DMS53 treated with DMSO at 0.1 percent for 48 hours (cell line): ENCODE results near the gene AGRN.

Experiments used
- DNase-seq: peaks from one replicate; lab custom pipeline; 2025; ENCODE audit not compliant: unreplicated experiment; lab: John Stamatoyannopoulos, UW

Gene AGRN

DNA sequence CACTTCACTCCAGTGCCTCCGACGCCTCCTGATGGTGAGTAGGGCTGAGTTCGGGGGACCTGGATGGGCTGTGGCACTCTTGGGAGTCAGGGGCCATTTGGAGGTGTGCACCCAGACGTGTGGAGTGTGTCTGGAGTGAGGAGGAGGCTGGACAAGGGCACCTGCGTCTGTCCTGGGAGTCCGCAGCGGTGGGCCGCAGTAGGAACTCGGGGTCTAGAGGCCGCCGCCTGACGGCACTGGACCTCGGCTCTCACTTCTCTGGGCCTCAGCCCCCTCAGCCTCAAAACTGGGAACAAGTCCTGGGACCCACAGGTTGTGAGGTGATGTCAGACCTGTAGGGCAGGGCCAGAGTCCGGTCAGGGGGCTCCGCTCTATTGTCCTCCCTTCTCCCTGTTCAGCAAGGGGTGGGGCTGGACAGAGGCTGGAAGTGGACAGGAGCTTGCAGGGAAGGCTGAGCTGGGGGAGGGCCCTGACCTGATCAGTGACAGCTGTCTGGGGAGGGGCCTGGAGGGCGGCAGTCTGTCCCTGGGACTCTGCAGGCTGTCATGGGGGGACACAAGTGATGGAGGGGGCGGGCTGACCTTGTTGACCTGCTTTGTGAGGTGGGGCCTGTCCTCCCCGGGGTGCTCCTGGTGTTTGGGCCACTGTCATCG is 15.5 kb downstream of the AGRN start:
- no peak for DNase-seq

- no peak for DNase-seq
Measured at GRCh38 chr1:1037366-1038327, 17.7 kb downstream of the AGRN start.

GRCh38 chr1:1038694-1039093 is 18.8 kb downstream of the AGRN start:
- DNase-seq = no peak

DNA sequence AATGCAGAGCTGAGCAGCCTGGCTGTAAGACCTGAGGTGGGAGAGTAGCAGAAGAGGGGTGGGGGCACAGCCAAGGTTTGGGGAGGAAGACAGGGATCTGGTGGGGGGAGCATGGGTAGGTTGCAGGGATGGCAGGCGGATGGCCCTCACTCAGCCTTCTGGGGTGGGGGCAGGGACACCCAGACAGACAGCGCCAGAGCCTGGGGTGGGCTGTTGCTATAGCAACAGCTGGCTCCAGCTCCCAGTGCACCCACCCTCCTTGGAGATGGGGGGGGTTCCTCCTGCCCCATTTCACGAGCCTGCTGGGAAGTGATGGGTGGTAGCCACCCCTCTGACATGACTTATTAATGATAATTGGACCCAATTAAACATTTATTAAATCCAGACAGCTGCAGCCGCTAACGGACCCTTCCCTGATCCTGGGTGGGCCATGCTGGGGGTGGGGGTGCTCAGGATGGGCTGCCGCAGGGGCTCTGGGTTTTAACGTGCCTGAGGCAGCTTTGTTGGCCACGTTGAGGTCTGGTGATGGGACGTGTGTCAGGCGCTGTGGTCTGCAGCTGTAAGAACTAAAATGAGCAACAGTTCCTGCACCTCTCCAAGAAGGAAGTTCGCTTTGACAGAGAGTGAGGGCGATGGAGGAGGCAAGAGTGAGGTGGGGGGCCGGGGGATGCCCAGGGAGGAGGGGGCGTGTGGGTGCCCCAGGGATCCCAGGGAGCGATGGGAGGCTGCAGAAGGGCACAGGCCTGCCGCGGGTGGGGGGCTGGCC is 19.4 kb downstream of the AGRN start:
- no peak for DNase-seq

GRCh38 chr1:1040004-1040991 is 20.4 kb downstream of the AGRN start:
- DNase-seq = peak; percentile 78

DNA sequence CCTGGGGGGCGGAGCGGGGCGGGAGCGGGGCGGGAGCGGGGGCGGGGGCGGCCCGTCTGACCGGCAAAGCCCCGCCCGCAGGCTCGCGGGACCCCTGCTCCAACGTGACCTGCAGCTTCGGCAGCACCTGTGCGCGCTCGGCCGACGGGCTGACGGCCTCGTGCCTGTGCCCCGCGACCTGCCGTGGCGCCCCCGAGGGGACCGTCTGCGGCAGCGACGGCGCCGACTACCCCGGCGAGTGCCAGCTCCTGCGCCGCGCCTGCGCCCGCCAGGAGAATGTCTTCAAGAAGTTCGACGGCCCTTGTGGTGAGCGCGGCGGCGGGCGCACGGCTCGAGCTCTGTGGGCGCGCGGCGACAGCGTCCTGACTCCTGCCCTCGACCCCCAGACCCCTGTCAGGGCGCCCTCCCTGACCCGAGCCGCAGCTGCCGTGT is 21.2 kb downstream of the AGRN start:
- no peak for DNase-seq

- no peak for DNase-seq
Measured at GRCh38 chr1:1041873-1042272, 22.0 kb downstream of the AGRN start.

- no peak for DNase-seq
Measured at GRCh38 chr1:1042835-1043234, 22.9 kb downstream of the AGRN start.

DNA sequence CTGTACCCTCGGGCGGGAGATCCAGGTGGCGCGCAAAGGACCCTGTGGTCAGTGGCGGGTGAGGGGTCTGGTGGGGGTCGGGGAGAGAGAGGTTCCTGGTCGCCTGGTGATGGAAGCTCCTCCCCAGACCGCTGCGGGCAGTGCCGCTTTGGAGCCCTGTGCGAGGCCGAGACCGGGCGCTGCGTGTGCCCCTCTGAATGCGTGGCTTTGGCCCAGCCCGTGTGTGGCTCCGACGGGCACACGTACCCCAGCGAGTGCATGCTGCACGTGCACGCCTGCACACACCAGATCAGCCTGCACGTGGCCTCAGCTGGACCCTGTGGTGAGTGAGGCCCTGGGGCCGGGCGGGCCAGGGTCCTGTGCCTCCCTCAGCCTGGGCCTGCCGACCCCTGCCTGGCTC is 23.5 kb downstream of the AGRN start:
- no peak for DNase-seq

DNA sequence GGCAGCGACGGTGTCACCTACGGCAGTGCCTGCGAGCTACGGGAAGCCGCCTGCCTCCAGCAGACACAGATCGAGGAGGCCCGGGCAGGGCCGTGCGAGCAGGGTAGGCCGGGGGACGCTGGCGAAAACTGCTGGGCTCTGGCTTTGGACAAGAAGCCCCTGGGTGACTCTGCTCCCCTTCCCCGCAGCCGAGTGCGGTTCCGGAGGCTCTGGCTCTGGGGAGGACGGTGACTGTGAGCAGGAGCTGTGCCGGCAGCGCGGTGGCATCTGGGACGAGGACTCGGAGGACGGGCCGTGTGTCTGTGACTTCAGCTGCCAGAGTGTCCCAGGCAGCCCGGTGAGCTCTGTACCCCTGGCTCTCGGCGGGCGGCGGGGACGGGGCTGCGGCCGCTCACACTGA is 24.0 kb downstream of the AGRN start:
- no peak for DNase-seq

GRCh38 chr1:1044455-1045078 is 24.6 kb downstream of the AGRN start:
- DNase-seq = no peak

DNA sequence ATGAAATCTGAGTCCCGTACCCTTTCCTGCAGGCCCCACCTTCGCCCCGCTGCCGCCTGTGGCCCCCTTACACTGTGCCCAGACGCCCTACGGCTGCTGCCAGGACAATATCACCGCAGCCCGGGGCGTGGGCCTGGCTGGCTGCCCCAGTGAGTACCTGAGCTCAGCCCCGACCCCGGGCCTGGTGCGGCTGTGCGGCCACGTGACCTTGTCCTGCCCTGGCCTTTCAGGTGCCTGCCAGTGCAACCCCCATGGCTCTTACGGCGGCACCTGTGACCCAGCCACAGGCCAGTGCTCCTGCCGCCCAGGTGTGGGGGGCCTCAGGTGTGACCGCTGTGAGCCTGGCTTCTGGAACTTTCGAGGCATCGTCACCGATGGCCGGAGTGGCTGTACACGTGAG is 25.2 kb downstream of the AGRN start:
- DNase-seq = no peak

- DNase-seq = no peak
Measured at GRCh38 chr1:1046243-1046642, 26.3 kb downstream of the AGRN start.

- no peak for DNase-seq
Measured at GRCh38 chr1:1046767-1047166, 26.8 kb downstream of the AGRN start.

DNA sequence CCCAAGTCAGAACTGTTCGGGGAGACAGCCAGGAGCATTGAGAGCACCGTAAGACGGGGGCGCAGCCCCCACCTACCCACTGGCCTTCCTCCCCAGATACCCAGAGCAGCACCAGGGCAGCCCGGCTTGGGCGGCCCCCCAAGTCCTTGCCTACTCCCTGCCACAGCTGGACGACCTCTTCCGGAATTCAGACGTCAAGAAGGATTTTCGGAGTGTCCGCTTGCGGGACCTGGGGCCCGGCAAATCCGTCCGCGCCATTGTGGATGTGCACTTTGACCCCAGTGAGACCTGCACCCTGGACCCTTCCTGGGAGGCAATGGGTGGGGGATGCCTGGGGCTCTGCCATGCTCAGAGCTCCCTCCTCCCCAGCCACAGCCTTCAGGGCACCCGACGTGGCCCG is 27.5 kb downstream of the AGRN start:
- no peak for DNase-seq

DNA sequence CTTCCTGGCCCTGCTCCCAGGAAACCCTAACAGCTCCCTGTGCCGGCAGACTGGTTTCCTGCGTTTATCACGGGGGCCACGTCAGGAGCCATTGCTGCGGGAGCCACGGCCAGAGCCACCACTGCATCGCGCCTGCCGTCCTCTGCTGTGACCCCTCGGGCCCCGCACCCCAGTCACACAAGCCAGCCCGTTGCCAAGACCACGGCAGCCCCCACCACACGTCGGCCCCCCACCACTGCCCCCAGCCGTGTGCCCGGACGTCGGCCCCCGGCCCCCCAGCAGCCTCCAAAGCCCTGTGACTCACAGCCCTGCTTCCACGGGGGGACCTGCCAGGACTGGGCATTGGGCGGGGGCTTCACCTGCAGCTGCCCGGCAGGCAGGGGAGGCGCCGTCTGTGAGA is 28.0 kb downstream of the AGRN start:
- DNase-seq = no peak

DNA sequence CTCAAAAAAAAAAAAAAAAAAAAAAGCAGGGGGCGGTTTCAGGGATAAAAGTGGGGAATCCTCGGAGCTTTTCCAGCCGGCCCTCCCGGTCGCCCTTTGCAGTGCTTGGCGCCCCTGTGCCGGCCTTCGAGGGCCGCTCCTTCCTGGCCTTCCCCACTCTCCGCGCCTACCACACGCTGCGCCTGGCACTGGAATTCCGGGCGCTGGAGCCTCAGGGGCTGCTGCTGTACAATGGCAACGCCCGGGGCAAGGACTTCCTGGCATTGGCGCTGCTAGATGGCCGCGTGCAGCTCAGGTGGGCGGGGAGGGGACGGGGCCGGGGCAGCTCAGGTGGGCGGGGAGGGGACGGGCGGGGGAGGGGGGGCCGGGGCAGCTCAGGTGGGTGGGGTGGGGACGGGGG is 28.8 kb downstream of the AGRN start:
- DNase-seq = no peak

DNA sequence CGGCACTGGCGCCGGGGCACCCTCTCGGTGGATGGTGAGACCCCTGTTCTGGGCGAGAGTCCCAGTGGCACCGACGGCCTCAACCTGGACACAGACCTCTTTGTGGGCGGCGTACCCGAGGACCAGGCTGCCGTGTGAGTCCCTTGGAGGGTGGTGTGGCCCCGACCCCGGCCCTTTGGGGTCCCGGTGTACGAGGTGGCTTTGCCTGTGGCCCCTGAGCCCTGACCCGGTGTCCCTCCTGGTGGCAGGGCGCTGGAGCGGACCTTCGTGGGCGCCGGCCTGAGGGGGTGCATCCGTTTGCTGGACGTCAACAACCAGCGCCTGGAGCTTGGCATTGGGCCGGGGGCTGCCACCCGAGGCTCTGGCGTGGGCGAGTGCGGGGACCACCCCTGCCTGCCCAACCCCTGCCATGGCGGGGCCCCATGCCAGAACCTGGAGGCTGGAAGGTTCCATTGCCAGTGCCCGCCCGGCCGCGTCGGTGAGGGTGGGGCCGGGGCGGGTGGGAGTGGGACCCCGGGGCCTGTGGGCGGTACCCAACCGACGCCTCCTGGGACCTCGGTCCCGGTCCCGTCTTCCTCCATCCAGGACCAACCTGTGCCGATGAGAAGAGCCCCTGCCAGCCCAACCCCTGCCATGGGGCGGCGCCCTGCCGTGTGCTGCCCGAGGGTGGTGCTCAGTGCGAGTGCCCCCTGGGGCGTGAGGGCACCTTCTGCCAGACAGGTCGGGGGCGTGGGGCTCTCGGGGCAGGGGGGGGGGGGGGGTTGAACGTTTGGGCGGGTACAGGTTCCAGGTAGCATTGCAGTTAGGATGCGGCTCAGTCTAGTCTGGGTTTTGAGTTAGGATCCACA is 29.6 kb downstream of the AGRN start:
- DNase-seq = no peak

DNA sequence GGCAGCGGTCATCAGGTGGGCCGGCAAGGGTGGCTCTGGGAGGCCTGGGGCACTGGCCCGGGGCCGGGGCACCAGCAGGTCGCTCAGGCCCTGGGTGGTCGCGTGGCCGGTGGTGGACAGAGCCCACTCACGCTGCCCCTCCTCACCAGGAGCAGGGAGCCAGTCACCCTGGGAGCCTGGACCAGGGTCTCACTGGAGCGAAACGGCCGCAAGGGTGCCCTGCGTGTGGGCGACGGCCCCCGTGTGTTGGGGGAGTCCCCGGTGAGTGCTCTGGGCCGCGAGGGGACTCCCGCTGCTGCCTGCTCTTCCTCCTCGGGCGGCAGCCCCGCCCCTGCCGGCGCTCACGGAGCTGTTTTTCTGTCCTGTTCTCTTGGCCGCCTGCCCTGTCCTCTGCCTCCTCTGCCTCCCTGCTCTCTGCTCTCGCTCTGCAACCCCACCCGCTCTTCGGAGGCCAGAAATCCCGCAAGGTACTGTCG is 30.7 kb downstream of the AGRN start:
- DNase-seq = no peak
